BLaER1 treated with 17β-estradiol and CSF1 and Interleukin-3, amounts not matched to agents 10 nM and 100 nM (cell line): Measurements from ENCODE around the gene DLGAP1.

Experiments used
- H3K27ac ChIP-seq, 11 experiments: shearing (Covaris generic); formaldehyde crosslinking; 2 replicates each; pipeline ENCODE4 v1.8.1; 2022
- H3K27me3 ChIP-seq, 11 experiments: shearing (Covaris generic); formaldehyde crosslinking; 2 replicates each; pipeline ENCODE4 v1.8.1; 2022
- H3K36me3 ChIP-seq, 11 experiments: shearing (Covaris generic); formaldehyde crosslinking; 2 replicates each; pipeline ENCODE4 v1.8.1; 2022
- H3K4me1 ChIP-seq, 10 experiments: shearing (Covaris generic); formaldehyde crosslinking; 2 replicates each; pipeline ENCODE4 v1.8.1; 2022
- H3K4me2 ChIP-seq, 11 experiments: shearing (Covaris generic); formaldehyde crosslinking; 2 replicates each; pipeline ENCODE4 v1.8.1; 2022
- H3K4me3 ChIP-seq, 10 experiments: shearing (Covaris generic); formaldehyde crosslinking; 2 replicates each; pipeline ENCODE4 v1.8.1; 2022
- H3K9ac ChIP-seq, 11 experiments: shearing (Covaris generic); formaldehyde crosslinking; 2 replicates each; pipeline ENCODE4 v1.8.1; 2022
- H3K9me3 ChIP-seq, 11 experiments: shearing (Covaris generic); formaldehyde crosslinking; replicated peaks in 1 of 11; 2 replicates each; pipeline ENCODE4 v1.8.1; 2022
- H4K20me1 ChIP-seq, 11 experiments: shearing (Covaris generic); formaldehyde crosslinking; 2 replicates each; pipeline ENCODE4 v1.8.1; 2022
- Cebpa-rat ChIP-seq, 11 experiments: shearing (Covaris generic); IDR thresholded peaks; 2 replicates each; pipeline ENCODE4 v1.8.1; 2022

DLGAP1 gene

GRCh38 chr18:3468066-3468705 lies 986.9 kb downstream of the DLGAP1 start:
- peak overlapping the region in 2 of 11 experiments; percentile 17 to 23; a peak in 3 of 22 replicates for H3K4me2 ChIP-seq
- H4K20me1 ChIP-seq, result peaks cover 0 to 11% (median 0%) of the 10 kb centered on the region in 11 experiments; a peak in 2 of 22 replicates
- H3K27me3 ChIP-seq, result no peaks in the 10 kb centered on the region
- H3K4me3 ChIP-seq, result no peak overlapping the region
- H3K9me3 ChIP-seq, result no peaks in the 10 kb centered on the region
- no peaks in the 10 kb centered on the region for H3K36me3 ChIP-seq
- H3K9ac ChIP-seq, result no peak overlapping the region
- H3K4me1 ChIP-seq, result peaks cover 16 to 38% (median 26%) of the 10 kb centered on the region in 10 experiments
- no peak for TF ChIP-seq Cebpa-rat (IDR thresholded peaks at IDR 0.05)
- no peak overlapping the region for H3K27ac ChIP-seq

GRCh38 chr18:3466872-3467271 lies 988.2 kb downstream of the DLGAP1 start:
- Histone ChIP-seq H3K27me3 (no peaks in the 10 kb centered on the region), H3K36me3 (peaks cover 3 to 7% (median 4%) of the 10 kb centered on the region in 11 experiments; a peak in 18 of 22 replicates), H3K4me1 (peaks cover 16 to 38% (median 26%) of the 10 kb centered on the region in 10 experiments), H3K9ac (peak overlapping the region in 1 of 11 experiments; percentile 12; a peak in 4 of 22 replicates), H3K9me3 (no peaks in the 10 kb centered on the region), H3K4me2 (peak overlapping the region; percentile 31 to 81 (median 64)), H4K20me1 (peaks cover 0 to 24% (median 4%) of the 10 kb centered on the region in 11 experiments; a peak in 11 of 22 replicates), H3K27ac (peak overlapping the region in 8 of 11 experiments; percentile 39 to 63 (median 48); a peak in 13 of 22 replicates), H3K4me3 (peak overlapping the region in 1 of 10 experiments; percentile 28; a peak in 1 of 20 replicates)
- TF ChIP-seq Cebpa-rat (IDR thresholded peaks at IDR 0.05), result no peak

GRCh38 chr18:3466045-3466444 lies 989.1 kb downstream of the DLGAP1 start:
- Histone ChIP-seq H3K27ac (peak overlapping the region in 8 of 11 experiments; percentile 39 to 63 (median 48); a peak in 14 of 22 replicates), H3K9me3 (peaks cover 0 to 7% (median 0%) of the 10 kb centered on the region in 11 experiments; a peak in 5 of 22 replicates), H3K4me3 (peak overlapping the region in 2 of 10 experiments; percentile 3 to 28; a peak in 2 of 20 replicates), H3K36me3 (peaks cover 9 to 15% (median 12%) of the 10 kb centered on the region in 11 experiments; a peak in 21 of 22 replicates), H3K27me3 (no peaks in the 10 kb centered on the region), H3K4me2 (peak overlapping the region; percentile 31 to 81 (median 64)), H4K20me1 (peaks cover 0 to 32% (median 7%) of the 10 kb centered on the region in 11 experiments; a peak in 12 of 22 replicates), H3K4me1 (peaks cover 16 to 38% (median 26%) of the 10 kb centered on the region in 10 experiments), H3K9ac (peak overlapping the region in 1 of 11 experiments; percentile 5; a peak in 3 of 22 replicates)
- no peak for TF ChIP-seq Cebpa-rat (IDR thresholded peaks at IDR 0.05)

- no peak for TF ChIP-seq Cebpa-rat (IDR thresholded peaks at IDR 0.05)
- no peaks in the 10 kb centered on the region for H3K27me3 ChIP-seq
- H3K9ac ChIP-seq, result no peak overlapping the region
- H3K9me3 ChIP-seq, result peaks cover 0 to 28% (median 6%) of the 10 kb centered on the region in 11 experiments; a peak in 9 of 22 replicates
- peak overlapping the region in 2 of 11 experiments; percentile 20 to 22; a peak in 2 of 22 replicates for H3K27ac ChIP-seq
- peaks cover 21 to 47% (median 35%) of the 10 kb centered on the region in 10 experiments for H3K4me1 ChIP-seq
- H4K20me1 ChIP-seq, result peaks cover 19 to 61% (median 36%) of the 10 kb centered on the region in 11 experiments; a peak in 21 of 22 replicates
- no peak overlapping the region for H3K4me2 ChIP-seq
- H3K36me3 ChIP-seq, result peaks cover 33 to 45% (median 41%) of the 10 kb centered on the region in 11 experiments
- no peak overlapping the region for H3K4me3 ChIP-seq
Observed at GRCh38 chr18:3463051-3463450, 992.1 kb downstream of the DLGAP1 start.

- Histone ChIP-seq H3K4me3 (no peak overlapping the region), H4K20me1 (peaks cover 32 to 75% (median 50%) of the 10 kb centered on the region in 11 experiments), H3K27me3 (no peaks in the 10 kb centered on the region), H3K36me3 (peaks cover 47 to 58% (median 54%) of the 10 kb centered on the region in 11 experiments), H3K9me3 (peaks cover 0 to 34% (median 7%) of the 10 kb centered on the region in 11 experiments; a peak in 10 of 22 replicates), H3K27ac (no peak overlapping the region), H3K4me2 (no peak overlapping the region), H3K4me1 (peaks cover 23 to 51% (median 38%) of the 10 kb centered on the region in 10 experiments), H3K9ac (no peak overlapping the region)
- TF ChIP-seq Cebpa-rat (IDR thresholded peaks at IDR 0.05), result no peak
Observed at GRCh38 chr18:3461704-3462103, 993.4 kb downstream of the DLGAP1 start.

- Histone ChIP-seq H3K27ac (no peak overlapping the region), H3K4me2 (no peak overlapping the region), H3K4me1 (peaks cover 20 to 51% (median 37%) of the 10 kb centered on the region in 10 experiments), H4K20me1 (peaks cover 40 to 83% (median 58%) of the 10 kb centered on the region in 11 experiments), H3K9me3 (peaks cover 0 to 34% (median 7%) of the 10 kb centered on the region in 11 experiments; a peak in 10 of 22 replicates), H3K9ac (no peak overlapping the region), H3K36me3 (peaks cover 55 to 66% (median 62%) of the 10 kb centered on the region in 11 experiments), H3K27me3 (no peaks in the 10 kb centered on the region), H3K4me3 (no peak overlapping the region)
- no peak for TF ChIP-seq Cebpa-rat (IDR thresholded peaks at IDR 0.05)
Observed at GRCh38 chr18:3460823-3461398, 994.2 kb downstream of the DLGAP1 start.

GRCh38 chr18:3458952-3459853 lies 995.9 kb downstream of the DLGAP1 start:
- Histone ChIP-seq H3K27me3 (no peaks in the 10 kb centered on the region), H3K9ac (peak overlapping the region in 1 of 11 experiments; percentile 30; a peak in 2 of 22 replicates), H3K9me3 (peaks cover 0 to 34% (median 7%) of the 10 kb centered on the region in 11 experiments; a peak in 10 of 22 replicates), H4K20me1 (peaks cover 55 to 96% (median 75%) of the 10 kb centered on the region in 11 experiments), H3K4me3 (no peak overlapping the region), H3K4me1 (peaks cover 24 to 52% (median 39%) of the 10 kb centered on the region in 10 experiments), H3K4me2 (peak overlapping the region in 5 of 11 experiments; percentile 4 to 94 (median 52); a peak in 11 of 22 replicates), H3K27ac (peak overlapping the region in 3 of 11 experiments; percentile 19 to 47 (median 46); a peak in 6 of 22 replicates), H3K36me3 (peaks cover 59 to 79% (median 70%) of the 10 kb centered on the region in 11 experiments)
- no peak for TF ChIP-seq Cebpa-rat (IDR thresholded peaks at IDR 0.05)

GRCh38 chr18:3458378-3458777 lies 996.7 kb downstream of the DLGAP1 start:
- peak overlapping the region in 1 of 11 experiments; percentile 3; a peak in 2 of 22 replicates for H3K9ac ChIP-seq
- no peak overlapping the region for H3K4me3 ChIP-seq
- no peaks in the 10 kb centered on the region for H3K27me3 ChIP-seq
- H3K27ac ChIP-seq, result peak overlapping the region in 3 of 11 experiments; percentile 6 to 46 (median 12); a peak in 2 of 22 replicates
- H3K9me3 ChIP-seq, result peaks cover 0 to 34% (median 7%) of the 10 kb centered on the region in 11 experiments; a peak in 10 of 22 replicates
- peaks cover 59 to 87% (median 70%) of the 10 kb centered on the region in 11 experiments for H3K36me3 ChIP-seq
- H3K4me1 ChIP-seq, result peaks cover 28 to 54% (median 43%) of the 10 kb centered on the region in 10 experiments
- peaks cover 63 to 100% (median 83%) of the 10 kb centered on the region in 11 experiments for H4K20me1 ChIP-seq
- peak overlapping the region in 8 of 11 experiments; percentile 4 to 94 (median 12); a peak in 11 of 22 replicates for H3K4me2 ChIP-seq
- no peak for TF ChIP-seq Cebpa-rat (IDR thresholded peaks at IDR 0.05)
